Neural crest cell (in vitro differentiated cells): ENCODE measurements around the gene RBM8A. TPM values are rescaled to one million over a fixed set of nuclear protein-coding genes. Genes with fewer than 3 reads are reported as not detected.
A peak's percentile ranks its signal among the peaks of the same experiment; 100 is the strongest.

ENCODE experiments used
- DNase-seq: peaks from one replicate; pipeline ENCODE4 v3.0.0; 2021; ENCODE audit warnings: low read depth, mixed read lengths, low spot score
- H3K27ac Mint-ChIP-seq: one replicate; pipeline ENCODE4 v1.8.0; 2021; ENCODE audit warnings: mild to moderate bottlenecking, mixed read lengths; ENCODE audit not compliant: unreplicated experiment
- H3K27me3 Mint-ChIP-seq: 2 replicates; pipeline ENCODE4 v1.8.0; 2021; ENCODE audit warnings: low read depth, mild to moderate bottlenecking, mixed read lengths
- H3K36me3 Mint-ChIP-seq: 2 replicates; pipeline ENCODE4 v1.8.0; 2021; ENCODE audit warnings: low read depth, mild to moderate bottlenecking, mixed read lengths
- H3K4me1 Mint-ChIP-seq: 2 replicates; pipeline ENCODE4 v1.8.0; 2021; ENCODE audit warnings: mixed read lengths
- H3K4me3 Mint-ChIP-seq: one replicate; pipeline ENCODE4 v1.8.0; 2021; ENCODE audit warnings: mild to moderate bottlenecking, mixed read lengths
- H3K9me3 Mint-ChIP-seq: 2 replicates; pipeline ENCODE4 v1.8.0; 2021; ENCODE audit warnings: mixed read lengths
- CTCF ChIP-seq: fragments of 200-600 bp; sonication (generic); conservative IDR thresholded peaks from 2 replicates; pipeline ENCODE4 v1.5.0; 2021; ENCODE audit warnings: antibody characterized with exemption, mild to moderate bottlenecking
- total RNA-seq: library from RNA; stranded (reverse); gene quantifications from 2 replicates; pipeline ENCODE4 v1.2.1, GENCODE V29; 2021

Gene RBM8A
- total RNA-seq, 1 donor from 2014 or later = 285 TPM

GRCh38 chr1:145884675-145885074 is 42.6 kb downstream of the RBM8A start:
- Mint-ChIP-seq H3K36me3 (no peaks in the 10 kb centered on the region), H3K27me3 (peaks cover 74% of the 10 kb centered on the region), H3K4me1 (peaks cover 19% of the 10 kb centered on the region), H3K4me3 (peak overlapping the region; percentile 91), H3K9me3 (no peaks in the 10 kb centered on the region), H3K27ac (no peak overlapping the region)
- DNase-seq = no peak
- no peak for TF ChIP-seq CTCF

- Mint-ChIP-seq H3K9me3 (no peaks in the 10 kb centered on the region), H3K4me1 (peaks cover under 1% of the 10 kb centered on the region), H3K27me3 (peaks cover 60% of the 10 kb centered on the region), H3K27ac (no peak overlapping the region), H3K4me3 (no peak overlapping the region), H3K36me3 (no peaks in the 10 kb centered on the region)
- no peak for TF ChIP-seq CTCF
- DNase-seq = no peak
Measured at GRCh38 chr1:145879775-145880174, 47.5 kb downstream of the RBM8A start.

GRCh38 chr1:145878724-145879123 is 48.6 kb downstream of the RBM8A start:
- Mint-ChIP-seq H3K4me3 (no peak overlapping the region), H3K9me3 (no peaks in the 10 kb centered on the region), H3K4me1 (no peaks in the 10 kb centered on the region), H3K36me3 (no peaks in the 10 kb centered on the region), H3K27ac (no peak overlapping the region), H3K27me3 (peaks cover 52% of the 10 kb centered on the region)
- no peak for DNase-seq
- no peak for TF ChIP-seq CTCF

- H3K4me1 Mint-ChIP-seq = no peaks in the 10 kb centered on the region
- no peaks in the 10 kb centered on the region for H3K9me3 Mint-ChIP-seq
- no peak overlapping the region for H3K27ac Mint-ChIP-seq
- H3K36me3 Mint-ChIP-seq = no peaks in the 10 kb centered on the region
- TF ChIP-seq CTCF = no peak
- no peak for DNase-seq
- peaks cover 50% of the 10 kb centered on the region for H3K27me3 Mint-ChIP-seq
- no peak overlapping the region for H3K4me3 Mint-ChIP-seq
Measured at GRCh38 chr1:145877923-145878486, 49.3 kb downstream of the RBM8A start.

- Mint-ChIP-seq H3K4me3 (no peak overlapping the region), H3K36me3 (no peaks in the 10 kb centered on the region), H3K9me3 (no peaks in the 10 kb centered on the region), H3K27ac (no peak overlapping the region), H3K27me3 (peaks cover 28% of the 10 kb centered on the region), H3K4me1 (no peaks in the 10 kb centered on the region)
- no peak for DNase-seq
- TF ChIP-seq CTCF = no peak
Measured at GRCh38 chr1:145874646-145875045, 52.6 kb downstream of the RBM8A start.
